Measurements from ENCODE around the gene RCBTB2.

RCBTB2 gene

DNA sequence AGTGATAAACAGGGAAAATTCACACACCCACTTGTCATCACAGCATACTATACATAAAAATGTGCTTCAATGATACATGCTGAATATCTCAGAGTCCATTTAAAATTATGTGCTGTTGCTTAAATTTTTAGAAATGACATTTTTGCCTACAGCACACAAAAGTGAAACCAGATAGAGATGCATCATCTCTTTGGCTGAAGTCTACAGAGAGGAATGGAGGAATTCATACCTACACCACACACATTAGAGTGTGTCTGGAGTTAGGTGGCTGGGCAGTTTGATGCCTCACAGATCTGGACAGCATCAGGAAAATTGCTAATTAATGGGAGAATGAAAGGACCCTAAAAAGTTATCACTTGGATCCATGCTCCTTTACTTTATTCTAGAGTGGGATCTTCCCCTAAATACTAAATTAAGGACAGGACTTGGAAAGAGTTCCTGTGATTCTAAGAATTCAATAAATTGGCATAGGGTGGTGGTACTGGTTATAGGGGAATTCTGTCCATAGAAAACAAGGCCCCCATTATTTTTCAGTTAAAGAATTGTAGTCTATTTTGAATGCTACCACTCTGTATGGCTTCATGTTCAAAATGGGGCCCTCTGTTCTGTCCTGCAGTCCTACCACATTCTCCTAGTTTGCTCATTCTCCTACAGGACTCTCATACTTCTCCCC, 41.3 kb downstream of the RCBTB2 start:
- TF ChIP-seq POLR2AphosphoS5 (IDR thresholded peaks at IDR 0.05; ENCODE audit: low read depth, low read length) (no peak), FOXP2 (optimal IDR thresholded peaks at IDR 0.05; ENCODE audit: borderline replicate concordance, extremely low read depth, extremely low read length, insufficient read depth) (no peak), SIN3A (IDR thresholded peaks at IDR 0.05; ENCODE audit: borderline replicate concordance, insufficient read depth, low read length) (no peak), TAF1 (IDR thresholded peaks at IDR 0.05; ENCODE audit: borderline replicate concordance, insufficient read depth, low read length) (no peak)
- TF ChIP-seq, protein P1, sequence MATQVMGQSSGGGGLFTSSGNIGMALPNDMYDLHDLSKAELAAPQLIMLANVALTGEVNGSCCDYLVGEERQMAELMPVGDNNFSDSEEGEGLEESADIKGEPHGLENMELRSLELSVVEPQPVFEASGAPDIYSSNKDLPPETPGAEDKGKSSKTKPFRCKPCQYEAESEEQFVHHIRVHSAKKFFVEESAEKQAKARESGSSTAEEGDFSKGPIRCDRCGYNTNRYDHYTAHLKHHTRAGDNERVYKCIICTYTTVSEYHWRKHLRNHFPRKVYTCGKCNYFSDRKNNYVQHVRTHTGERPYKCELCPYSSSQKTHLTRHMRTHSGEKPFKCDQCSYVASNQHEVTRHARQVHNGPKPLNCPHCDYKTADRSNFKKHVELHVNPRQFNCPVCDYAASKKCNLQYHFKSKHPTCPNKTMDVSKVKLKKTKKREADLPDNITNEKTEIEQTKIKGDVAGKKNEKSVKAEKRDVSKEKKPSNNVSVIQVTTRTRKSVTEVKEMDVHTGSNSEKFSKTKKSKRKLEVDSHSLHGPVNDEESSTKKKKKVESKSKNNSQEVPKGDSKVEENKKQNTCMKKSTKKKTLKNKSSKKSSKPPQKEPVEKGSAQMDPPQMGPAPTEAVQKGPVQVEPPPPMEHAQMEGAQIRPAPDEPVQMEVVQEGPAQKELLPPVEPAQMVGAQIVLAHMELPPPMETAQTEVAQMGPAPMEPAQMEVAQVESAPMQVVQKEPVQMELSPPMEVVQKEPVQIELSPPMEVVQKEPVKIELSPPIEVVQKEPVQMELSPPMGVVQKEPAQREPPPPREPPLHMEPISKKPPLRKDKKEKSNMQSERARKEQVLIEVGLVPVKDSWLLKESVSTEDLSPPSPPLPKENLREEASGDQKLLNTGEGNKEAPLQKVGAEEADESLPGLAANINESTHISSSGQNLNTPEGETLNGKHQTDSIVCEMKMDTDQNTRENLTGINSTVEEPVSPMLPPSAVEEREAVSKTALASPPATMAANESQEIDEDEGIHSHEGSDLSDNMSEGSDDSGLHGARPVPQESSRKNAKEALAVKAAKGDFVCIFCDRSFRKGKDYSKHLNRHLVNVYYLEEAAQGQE (IDR thresholded peaks at IDR 0.05; ENCODE audit: insufficient read depth in 1 of 2, low read depth in 2 of 2, low read length in 2 of 2) = no peak

DNA sequence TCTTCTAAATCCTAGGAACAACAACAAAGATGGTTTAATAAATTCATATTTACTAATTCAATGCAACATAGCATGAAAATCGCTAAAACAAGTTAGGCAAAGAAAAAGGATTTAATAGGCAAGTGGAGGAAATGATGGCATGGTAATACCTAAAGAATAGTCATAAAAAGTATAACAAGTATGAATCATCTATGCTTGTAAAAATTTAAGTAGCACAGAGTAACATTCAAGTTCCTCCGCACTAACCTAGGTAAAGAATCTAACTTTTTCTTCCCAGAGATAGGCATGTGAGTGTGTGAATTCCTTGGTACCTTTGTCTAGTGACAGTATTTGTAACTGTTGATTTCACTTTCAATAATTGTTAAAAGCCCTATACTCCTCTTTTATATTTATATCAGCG, 42.6 kb downstream of the RCBTB2 start:
- TF ChIP-seq, protein P1 (IDR thresholded peaks at IDR 0.05; ENCODE audit: insufficient read depth in 1 of 2, low read depth in 2 of 2, low read length in 2 of 2) = no peak
- TF ChIP-seq SIN3A (IDR thresholded peaks at IDR 0.05; ENCODE audit: borderline replicate concordance, insufficient read depth, low read length) (no peak), TAF1 (IDR thresholded peaks at IDR 0.05; ENCODE audit: borderline replicate concordance, insufficient read depth, low read length) (no peak), POLR2AphosphoS5 (IDR thresholded peaks at IDR 0.05; ENCODE audit: low read depth, low read length) (no peak), FOXP2 (optimal IDR thresholded peaks at IDR 0.05; ENCODE audit: borderline replicate concordance, extremely low read depth, extremely low read length, insufficient read depth) (no peak)

DNA sequence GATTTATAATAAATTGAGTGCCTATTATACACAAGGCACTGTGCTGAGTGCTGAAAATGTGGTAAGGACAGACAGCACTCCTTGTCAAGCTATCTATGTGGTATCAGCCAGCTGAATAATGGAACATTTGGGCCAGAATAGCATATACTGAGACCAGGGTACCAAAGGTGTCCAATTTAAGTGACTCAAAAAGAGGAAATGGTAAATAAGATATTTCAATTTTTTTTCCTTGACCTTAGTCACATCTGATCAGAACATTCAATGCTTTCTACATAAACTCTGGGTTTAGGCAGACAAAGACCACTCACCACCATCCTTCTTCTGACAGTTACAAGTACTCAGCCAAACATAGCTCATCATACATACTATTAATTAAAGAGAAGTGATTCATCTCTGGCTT, 43.2 kb downstream of the RCBTB2 start:
- TF ChIP-seq, protein P1 (IDR thresholded peaks at IDR 0.05; ENCODE audit: insufficient read depth in 1 of 2, low read depth in 2 of 2, low read length in 2 of 2) = no peak
- TF ChIP-seq POLR2AphosphoS5 (IDR thresholded peaks at IDR 0.05; ENCODE audit: low read depth, low read length) (no peak), FOXP2 (optimal IDR thresholded peaks at IDR 0.05; ENCODE audit: borderline replicate concordance, extremely low read depth, extremely low read length, insufficient read depth) (no peak), SIN3A (IDR thresholded peaks at IDR 0.05; ENCODE audit: borderline replicate concordance, insufficient read depth, low read length) (no peak)

DNA sequence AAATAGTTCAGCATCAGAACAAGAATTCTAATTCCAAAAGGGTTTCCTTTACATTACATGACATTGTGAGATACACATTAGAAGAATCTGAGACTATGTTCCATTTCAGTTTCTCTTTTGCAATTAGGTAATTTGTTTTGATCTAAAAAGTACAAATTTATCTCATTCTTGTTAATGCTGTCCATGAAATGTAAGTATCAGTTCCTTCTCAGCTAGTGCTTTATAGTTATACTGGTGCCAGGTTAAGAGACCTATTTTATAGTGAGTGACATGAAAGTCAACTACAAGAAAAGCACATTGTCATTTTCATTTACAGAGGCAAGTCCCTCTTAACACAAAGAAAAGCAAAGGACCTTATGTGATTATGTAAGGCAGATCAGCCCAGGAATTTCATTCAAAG, 43.9 kb downstream of the RCBTB2 start:
- TF ChIP-seq, protein P1 (IDR thresholded peaks at IDR 0.05; ENCODE audit: insufficient read depth in 1 of 2, low read depth in 2 of 2, low read length in 2 of 2) = no peak
- TF ChIP-seq TAF1 (IDR thresholded peaks at IDR 0.05; ENCODE audit: borderline replicate concordance, insufficient read depth, low read length) = no peak
- TF ChIP-seq POLR2AphosphoS5 (IDR thresholded peaks at IDR 0.05; ENCODE audit: low read depth, low read length) = no peak
- TF ChIP-seq SIN3A (IDR thresholded peaks at IDR 0.05; ENCODE audit: borderline replicate concordance, insufficient read depth, low read length) = no peak
- no peak for TF ChIP-seq FOXP2 (optimal IDR thresholded peaks at IDR 0.05; ENCODE audit: borderline replicate concordance, extremely low read depth, extremely low read length, insufficient read depth)
